HEK293T (cell line): ENCODE results near the gene SPESP1.

Source experiments
- ARNT ChIP-seq: fragments of 450-650 bp; IDR thresholded peaks from 2 replicates; pipeline ENCODE4 v1.6.1; 2017; ENCODE audit warnings: mild to moderate bottlenecking
- BHLHE40 ChIP-seq: fragments of 450-650 bp; IDR thresholded peaks from 2 replicates; pipeline ENCODE4 v1.6.1; 2016; ENCODE audit warnings: mild to moderate bottlenecking, moderate library complexity, borderline replicate concordance
- FOXK2 ChIP-seq: fragments of 450-650 bp; IDR thresholded peaks from 2 replicates; pipeline ENCODE4 v1.6.1; 2016; ENCODE audit warnings: mild to moderate bottlenecking
- FOXM1 ChIP-seq: fragments of 450-650 bp; IDR thresholded peaks from 2 replicates; pipeline ENCODE4 v1.6.1; 2017; ENCODE audit warnings: mild to moderate bottlenecking, borderline replicate concordance
- PKNOX1 ChIP-seq: fragments of 450-650 bp; IDR thresholded peaks from 2 replicates; pipeline ENCODE4 v1.6.1; 2016
- SUZ12 ChIP-seq: fragments of 450-650 bp; IDR thresholded peaks from 2 replicates; pipeline ENCODE4 v1.6.1; 2016; ENCODE audit warnings: mild to moderate bottlenecking

DNA sequence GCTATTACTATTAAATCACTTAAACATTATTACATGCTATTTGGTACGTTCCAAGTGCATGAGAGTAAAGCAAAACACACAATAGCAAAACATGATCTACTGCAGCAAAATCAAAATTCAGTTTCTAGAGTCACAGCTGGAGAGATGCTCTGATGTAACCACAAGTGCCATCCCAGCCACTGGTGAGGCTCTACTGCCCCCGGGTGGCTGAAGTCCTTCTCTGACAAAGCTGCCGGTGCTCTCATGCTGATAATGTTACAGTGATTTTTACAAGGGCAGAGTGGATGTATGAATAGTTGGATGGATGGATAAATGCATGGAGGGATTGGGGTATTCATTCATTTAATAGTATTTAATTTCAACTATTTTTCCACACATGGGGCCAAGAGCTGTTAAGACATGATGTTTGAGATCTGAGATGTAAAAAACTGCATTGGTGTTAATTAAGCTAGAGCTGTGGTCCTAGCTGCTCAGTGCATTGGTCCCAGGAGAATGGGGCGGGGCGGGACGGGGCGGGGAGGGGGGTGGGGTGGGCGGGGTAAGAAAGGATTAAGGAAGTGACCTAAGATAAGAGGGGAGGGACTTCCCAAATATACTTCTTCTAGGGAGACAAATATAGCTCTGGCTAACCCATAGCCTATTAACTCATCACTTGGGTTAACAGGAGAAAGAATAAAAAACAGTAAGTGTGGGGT lies 5.3 kb upstream of the SPESP1 start:
- TF ChIP-seq FOXM1 (no peak), BHLHE40 (no peak), PKNOX1 (no peak), FOXK2 (no peak), SUZ12 (no peak), ARNT (no peak)
